Tibial nerve (tissue), 3 donors: ENCODE measurements around the gene SNRPB.

Experiments
- POLR2A ChIP-seq, 2 donors: fragments of 450-650 bp; IDR thresholded peaks; one replicate each; pipeline ENCODE4 v1.6.1; 2017; ENCODE audit warnings: antibody characterized with exemption in 2 of 2, mild to moderate bottlenecking in 2 of 2, moderate library complexity in 2 of 2
- TF ChIP-seq, protein P1 (sequence below), 5 experiments: fragments of 200-600 bp in 3 of 5; fragments of 450-650 bp in 2 of 5; sonication (generic) in 3 of 5; IDR thresholded peaks; one replicate each; pipeline ENCODE4 v1.5.1; 2016 to 2019; ENCODE audit warnings: antibody characterized with exemption in 5 of 5, mild to moderate bottlenecking in 3 of 5, moderate library complexity in 2 of 5

DNA sequence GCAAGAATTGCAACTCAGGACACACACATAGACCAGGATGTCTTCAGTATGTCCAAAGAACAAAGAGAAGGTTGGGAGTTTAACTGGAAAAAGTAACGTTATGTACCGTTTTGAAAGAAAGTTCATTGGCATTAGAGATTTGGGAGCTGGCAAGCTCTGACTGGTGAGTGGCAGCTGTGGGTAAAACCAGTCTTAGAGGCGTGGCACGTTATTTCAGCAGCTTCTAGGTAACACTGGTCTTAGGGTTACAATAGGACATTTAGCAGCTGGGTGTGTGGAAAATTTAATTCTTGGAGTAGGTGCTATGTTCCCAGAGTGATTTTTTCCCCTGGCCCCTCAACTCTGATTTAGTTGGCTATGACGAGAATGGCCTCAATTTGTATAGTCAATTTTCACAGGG is 19.2 kb downstream of the SNRPB start:
- TF ChIP-seq POLR2A (IDR thresholded peaks at IDR 0.05): no peak
- TF ChIP-seq, protein P1, sequence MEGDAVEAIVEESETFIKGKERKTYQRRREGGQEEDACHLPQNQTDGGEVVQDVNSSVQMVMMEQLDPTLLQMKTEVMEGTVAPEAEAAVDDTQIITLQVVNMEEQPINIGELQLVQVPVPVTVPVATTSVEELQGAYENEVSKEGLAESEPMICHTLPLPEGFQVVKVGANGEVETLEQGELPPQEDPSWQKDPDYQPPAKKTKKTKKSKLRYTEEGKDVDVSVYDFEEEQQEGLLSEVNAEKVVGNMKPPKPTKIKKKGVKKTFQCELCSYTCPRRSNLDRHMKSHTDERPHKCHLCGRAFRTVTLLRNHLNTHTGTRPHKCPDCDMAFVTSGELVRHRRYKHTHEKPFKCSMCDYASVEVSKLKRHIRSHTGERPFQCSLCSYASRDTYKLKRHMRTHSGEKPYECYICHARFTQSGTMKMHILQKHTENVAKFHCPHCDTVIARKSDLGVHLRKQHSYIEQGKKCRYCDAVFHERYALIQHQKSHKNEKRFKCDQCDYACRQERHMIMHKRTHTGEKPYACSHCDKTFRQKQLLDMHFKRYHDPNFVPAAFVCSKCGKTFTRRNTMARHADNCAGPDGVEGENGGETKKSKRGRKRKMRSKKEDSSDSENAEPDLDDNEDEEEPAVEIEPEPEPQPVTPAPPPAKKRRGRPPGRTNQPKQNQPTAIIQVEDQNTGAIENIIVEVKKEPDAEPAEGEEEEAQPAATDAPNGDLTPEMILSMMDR (IDR thresholded peaks at IDR 0.05): no peak
